Measurements from ENCODE around the gene LRTM2.

GRCh38 chr12:1863823-1864222 lies 43.5 kb downstream of the LRTM2 start:
- TF ChIP-seq EZH2 (IDR thresholded peaks at IDR 0.05; ENCODE audit: borderline replicate concordance): no peak
- TF ChIP-seq, protein P1, sequence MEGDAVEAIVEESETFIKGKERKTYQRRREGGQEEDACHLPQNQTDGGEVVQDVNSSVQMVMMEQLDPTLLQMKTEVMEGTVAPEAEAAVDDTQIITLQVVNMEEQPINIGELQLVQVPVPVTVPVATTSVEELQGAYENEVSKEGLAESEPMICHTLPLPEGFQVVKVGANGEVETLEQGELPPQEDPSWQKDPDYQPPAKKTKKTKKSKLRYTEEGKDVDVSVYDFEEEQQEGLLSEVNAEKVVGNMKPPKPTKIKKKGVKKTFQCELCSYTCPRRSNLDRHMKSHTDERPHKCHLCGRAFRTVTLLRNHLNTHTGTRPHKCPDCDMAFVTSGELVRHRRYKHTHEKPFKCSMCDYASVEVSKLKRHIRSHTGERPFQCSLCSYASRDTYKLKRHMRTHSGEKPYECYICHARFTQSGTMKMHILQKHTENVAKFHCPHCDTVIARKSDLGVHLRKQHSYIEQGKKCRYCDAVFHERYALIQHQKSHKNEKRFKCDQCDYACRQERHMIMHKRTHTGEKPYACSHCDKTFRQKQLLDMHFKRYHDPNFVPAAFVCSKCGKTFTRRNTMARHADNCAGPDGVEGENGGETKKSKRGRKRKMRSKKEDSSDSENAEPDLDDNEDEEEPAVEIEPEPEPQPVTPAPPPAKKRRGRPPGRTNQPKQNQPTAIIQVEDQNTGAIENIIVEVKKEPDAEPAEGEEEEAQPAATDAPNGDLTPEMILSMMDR (IDR thresholded peaks at IDR 0.05; ENCODE audit: poor library complexity): no peak
